NT2/D1 (cell line): ENCODE measurements around the gene CLDN19.

ENCODE experiments used
- SUZ12 ChIP-seq: IDR thresholded peaks from 2 replicates; pipeline ENCODE4 v1.6.1; 2011; ENCODE audit not compliant: insufficient read length, insufficient read depth; ENCODE audit errors: extremely low read depth
- YY1 ChIP-seq: IDR thresholded peaks from 2 replicates; pipeline ENCODE4 v1.6.1; 2011; ENCODE audit not compliant: insufficient read length, insufficient read depth
- ZNF274 ChIP-seq: IDR thresholded peaks from 2 replicates; pipeline ENCODE4 v1.6.1; 2011; ENCODE audit warnings: mild to moderate bottlenecking, low read depth, low read length

- TF ChIP-seq ZNF274, result no peak
- no peak for TF ChIP-seq SUZ12
- no peak for TF ChIP-seq YY1
Measured at GRCh38 chr1:42750041-42750440, 10.0 kb upstream of the CLDN19 start.
